GM12878 (cell line): ENCODE data around the gene PMPCA. TPM values are rescaled to one million over a fixed set of nuclear protein-coding genes. Genes with fewer than 3 reads are reported as not detected.

Experiments used
- ATAC-seq: fragments of 200-7000 bp; cut with Tn5 transposase; 3 replicates; pipeline ENCODE4 v1.9.1; 2020; ENCODE audit warnings: mild to moderate bottlenecking, moderate library complexity
- BruUV-seq: library from RNA; stranded (reverse); fragments of 400-500 nt; replicated peaks from 2 replicates; lab custom pipeline; 2021; lab: Mats Ljungman, UMichigan
- CTCF ChIA-PET: fragments of 300-600 bp; sonication (Branson Sonifier 250); formaldehyde crosslinking; extraction: SDS; loops from one replicate; lab custom pipeline; 2021; ENCODE audit warnings: inconsistent platforms; lab: Yijun Ruan, JAX
- POLR2A ChIA-PET: fragments of 350-600 bp; formaldehyde crosslinking; extraction: SDS; loops from one replicate; lab custom pipeline; 2021; ENCODE audit warnings: inconsistent platforms; lab: Charles Lee
- RAD21 ChIA-PET: fragments of 300-600 bp; sonication (Branson Sonifier 250); formaldehyde crosslinking; loops from one replicate; lab custom pipeline; 2023; ENCODE audit warnings: antibody characterized with exemption; ENCODE audit not compliant: unreplicated experiment; lab: Charles Lee
- SMC1A ChIA-PET: fragments of 300-600 bp; sonication (Branson Sonifier 250); formaldehyde crosslinking; loops from one replicate; lab custom pipeline; 2023; ENCODE audit not compliant: unreplicated experiment, uncharacterized antibody; lab: Charles Lee
- DNase-seq: peaks from one replicate; pipeline ENCODE4 v3.0.0-alpha.2; 2011; ENCODE audit warnings: low read depth, low spot score
- FAIRE-seq: peaks from 3 replicates; lab custom pipeline; 2011; peaks lifted over from hg19 to GRCh38; lab: Jason Lieb, UNC
- H2AFZ ChIP-seq: 2 replicates; pipeline ENCODE4 v1.6.0; 2011; ENCODE audit warnings: low read depth, low read length, control low read depth; ENCODE audit not compliant: control insufficient read depth
- H3K27ac ChIP-seq: 2 replicates; pipeline ENCODE4 v1.5.1; 2011; ENCODE audit warnings: control low read depth; ENCODE audit not compliant: control insufficient read depth, insufficient read depth
- H3K27me3 ChIP-seq, 2 experiments: replicated peaks in 1 of 2; 2 replicates each; pipeline versions ENCODE4 v1.6.0 to v1.6.1; 2011; ENCODE audit warnings: low read length in 1 of 2; ENCODE audit not compliant: control insufficient read depth in 2 of 2, insufficient read depth in 2 of 2
- H3K36me3 ChIP-seq, 2 experiments: 2 replicates each; pipeline ENCODE4 v1.5.1; 2011; ENCODE audit warnings: low read length in 1 of 2; ENCODE audit not compliant: control insufficient read depth in 2 of 2, insufficient read depth in 2 of 2
- H3K4me1 ChIP-seq: 2 replicates; pipeline ENCODE4 v1.6.1; 2011; ENCODE audit warnings: mild to moderate bottlenecking, low read length, moderate library complexity, mixed read lengths; ENCODE audit not compliant: control insufficient read depth, insufficient read depth
- H3K4me2 ChIP-seq: 2 replicates; pipeline ENCODE4 v1.6.0; 2011; ENCODE audit warnings: control low read depth; ENCODE audit not compliant: control insufficient read depth, insufficient read depth
- H3K4me3 ChIP-seq: fragments of 200-600 bp; sonication (generic); 2 replicates; pipeline ENCODE4 v1.5.1; 2016
- H3K79me2 ChIP-seq: 2 replicates; pipeline ENCODE4 v1.6.0; 2011; ENCODE audit warnings: low read length; ENCODE audit not compliant: control insufficient read depth, insufficient read depth
- H3K9ac ChIP-seq: 2 replicates; pipeline ENCODE4 v1.8.0; 2011; ENCODE audit warnings: low read length, control low read depth, mixed read lengths; ENCODE audit not compliant: control insufficient read depth, insufficient read depth
- H3K9me3 ChIP-seq: replicated peaks from 3 replicates; pipeline ENCODE4 v1.5.1; 2011; ENCODE audit warnings: mild to moderate bottlenecking, low read length; ENCODE audit not compliant: control insufficient read depth, insufficient read depth
- H4K20me1 ChIP-seq: 2 replicates; pipeline ENCODE4 v1.6.0; 2011; ENCODE audit not compliant: control insufficient read depth, insufficient read depth
- BMI1 ChIP-seq: fragments of 450-650 bp; IDR thresholded peaks from 2 replicates; pipeline ENCODE4 v1.6.1; 2016; ENCODE audit warnings: mild to moderate bottlenecking, moderate library complexity, borderline replicate concordance
- CBX5 ChIP-seq: sonication (generic); IDR thresholded peaks from 2 replicates; pipeline ENCODE4 v1.6.1; 2016; ENCODE audit warnings: low read depth, moderate library complexity, mild to moderate bottlenecking, inconsistent platforms
- CUX1 ChIP-seq: IDR thresholded peaks from 2 replicates; pipeline ENCODE4 v1.6.1; 2012; ENCODE audit warnings: improper control_type of control experiment, low read depth, low read length; ENCODE audit not compliant: insufficient replicate concordance
- HCFC1 ChIP-seq: fragments of 150-350 bp; IDR thresholded peaks from 2 replicates; pipeline ENCODE4 v1.6.1; 2014; ENCODE audit warnings: low read length
- SIN3A ChIP-seq: IDR thresholded peaks from 2 replicates; pipeline ENCODE4 v1.6.1; 2012; ENCODE audit warnings: low read depth, low read length, improper control_type of control experiment
- SREBF1 ChIP-seq: IDR thresholded peaks from 2 replicates; pipeline ENCODE4 v1.6.1; 2012; ENCODE audit warnings: mild to moderate bottlenecking, low read length
- ZNF207 ChIP-seq: fragments of 450-650 bp; IDR thresholded peaks from 2 replicates; pipeline ENCODE4 v1.6.1; 2014; ENCODE audit warnings: antibody characterized with exemption, mild to moderate bottlenecking, borderline replicate concordance
- ZNF24 ChIP-seq: fragments of 450-650 bp; IDR thresholded peaks from 2 replicates; pipeline ENCODE4 v1.6.1; 2017; ENCODE audit warnings: antibody characterized with exemption, mild to moderate bottlenecking
- WGBS: methylation state at CpG from one replicate; pipeline ENCODE4 v1.1.6; 2016; ENCODE audit warnings: low lambda C conversion rate; ENCODE audit not compliant: insufficient replicate concordance, insufficient coverage; ENCODE audit errors: missing lambda C conversion rate; 5-methylcytosine and 5-hydroxymethylcytosine counted together
- in situ Hi-C: fragments of 300-500 bp; cut with MboI; formaldehyde crosslinking; loops from 9 replicates; pipeline ENCODE4 v1.14.3; 2018; ENCODE audit warnings: mixed read lengths
- intact Hi-C: fragments of 100-400 bp; cut with micrococcal nuclease; formaldehyde crosslinking; loops from one replicate; pipeline ENCODE4 v1.14.2; 2022; ENCODE audit not compliant: unreplicated experiment
- polyA plus RNA-seq, 11 experiments: library from polyadenylated mRNA; depleted of rRNA in 4 of 11; unstranded in 6 of 11; stranded (reverse) in 5 of 11; fragments of >200 nt; fragmentation: Nextera tagmentation in 4 of 11; fragmentation: Illumina TruSeq in 1 of 11; extraction: Ambion mirVana in 4 of 11; extraction: Trizol in 1 of 11; gene quantifications; 1 replicate in 1 of 11; 2 replicates in 10 of 11; pipeline versions ENCODE4 v1.2.1 to v1.2.3, GENCODE V29; 2011 to 2016; ENCODE audit warnings: inconsistent platforms in 2 of 11, missing spikeins in 2 of 11, low read depth in 1 of 11
- total RNA-seq, 4 experiments: library from RNA; depleted of rRNA in 3 of 4; stranded (reverse); fragments of >200 nt in 3 of 4; fragmentation: Illumina TruSeq in 1 of 4; extraction: Trizol in 1 of 4; gene quantifications; 2 replicates each; pipeline versions ENCODE4 v1.2.1 to v1.2.3, GENCODE V29; 2013 to 2021
- TF ChIP-seq, protein P1 (sequence below): fragments of 450-650 bp; formaldehyde crosslinking; IDR thresholded peaks from 2 replicates; pipeline ENCODE4 v1.5.0; 2022; ENCODE audit warnings: mild to moderate bottlenecking, missing genetic modification characterization
- TF ChIP-seq, protein P2 (sequence below): fragments of 150-350 bp; IDR thresholded peaks from 2 replicates; pipeline ENCODE4 v1.6.1; 2016; ENCODE audit warnings: low read depth, low read length

Gene PMPCA
- total and polyA plus RNA-seq, 10 of the 15 experiments (the other 5 are each of a cell fraction or from before 2014, with no cell fraction given) = 8.1 to 137 (median 75.7) TPM

DNA sequence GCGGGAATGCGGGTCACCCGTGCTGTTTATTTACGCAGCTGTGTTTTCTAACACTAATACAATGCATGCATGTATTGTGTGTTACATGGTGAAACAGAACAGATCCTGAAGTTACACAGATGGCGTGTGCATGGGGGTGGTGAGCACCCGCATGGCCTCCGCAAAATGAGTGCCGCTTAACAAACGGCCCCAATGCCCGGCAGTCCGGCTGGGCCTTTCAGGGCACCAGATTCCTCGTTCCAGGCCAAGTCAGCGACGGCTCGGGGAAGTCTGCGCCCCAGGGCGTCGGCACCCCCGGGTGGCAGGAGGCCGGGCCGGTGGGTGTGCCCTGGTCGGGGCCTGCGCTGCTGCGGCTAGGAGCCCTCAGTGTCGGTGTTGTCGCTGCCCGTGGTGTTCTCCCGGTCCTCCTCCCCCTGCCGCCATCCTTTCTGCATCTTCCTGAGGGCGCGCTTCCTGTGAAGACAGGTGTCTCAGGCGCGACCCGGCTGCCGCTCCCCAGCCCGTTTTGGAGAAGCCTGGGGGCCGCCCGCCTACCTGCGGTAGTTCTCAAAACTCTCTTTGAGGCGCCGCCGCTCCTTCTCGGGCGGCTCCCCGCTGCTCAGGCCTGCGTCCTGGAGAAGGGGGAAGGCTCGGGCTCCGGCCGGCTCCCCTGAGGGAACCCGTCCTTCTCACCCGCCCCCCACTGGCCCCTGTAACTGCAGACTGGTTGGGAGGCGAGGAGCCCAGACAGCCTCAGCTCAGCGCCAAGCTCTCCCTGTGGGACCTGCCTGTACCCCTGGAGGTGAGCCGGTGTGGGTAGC, 46.3 kb upstream of the PMPCA start:
- Histone ChIP-seq H3K4me2 (peak overlapping the region; percentile 62), H2AFZ (peak overlapping the region; percentile 60; the same call in 1 of the 2 replicates), H3K9me3 (no peaks in the 10 kb centered on the region; the same call in 2 of the 3 replicates), H3K79me2 (no peaks in the 10 kb centered on the region), H4K20me1 (no peaks in the 10 kb centered on the region), H3K27me3 (no peaks in the 10 kb centered on the region), H3K36me3 (no peaks in the 10 kb centered on the region), H3K4me1 (peaks cover 10% of the 10 kb centered on the region), H3K9ac (no peak overlapping the region), H3K4me3 (peak overlapping the region; percentile 42; the same call in 1 of the 2 replicates), H3K27ac (no peak overlapping the region)
- ChIA-PET SMC1A (interaction anchor here (1.3 kb wide), 1 partner anchor 194 kb away, joined by 3 read pairs; no protein-coding TSS in a partner anchor), POLR2A (interaction anchor here (1.2 kb wide), 1 partner anchor 40 kb away, joined by 10 read pairs; no protein-coding TSS in a partner anchor), RAD21 (interaction anchor here (1.2 to 1.6 kb wide), 4 partner anchors 8 to 51 kb away, joined by 4 to 8 read pairs (median 6); no protein-coding TSS in a partner anchor), CTCF (interaction anchor here (1.2 to 1.6 kb wide), 5 partner anchors 9 to 79 kb away, joined by 3 to 10 read pairs (median 5); no protein-coding TSS in a partner anchor)
- ATAC-seq = no peak
- TSS peak; percentile 82 for BruUV-seq
- TF ChIP-seq ZNF207 = 0 out of 2 replicates have a peak, but pooled peaks have one; percentile 10
- no peak for TF ChIP-seq SREBF1
- TF ChIP-seq CUX1 = no peak
- TF ChIP-seq ZNF24 = no peak
- no peak for TF ChIP-seq SIN3A
- TF ChIP-seq CBX5 = 0 out of 2 replicates have a peak, but pooled peaks have one; percentile 5
- TF ChIP-seq, protein P1, sequence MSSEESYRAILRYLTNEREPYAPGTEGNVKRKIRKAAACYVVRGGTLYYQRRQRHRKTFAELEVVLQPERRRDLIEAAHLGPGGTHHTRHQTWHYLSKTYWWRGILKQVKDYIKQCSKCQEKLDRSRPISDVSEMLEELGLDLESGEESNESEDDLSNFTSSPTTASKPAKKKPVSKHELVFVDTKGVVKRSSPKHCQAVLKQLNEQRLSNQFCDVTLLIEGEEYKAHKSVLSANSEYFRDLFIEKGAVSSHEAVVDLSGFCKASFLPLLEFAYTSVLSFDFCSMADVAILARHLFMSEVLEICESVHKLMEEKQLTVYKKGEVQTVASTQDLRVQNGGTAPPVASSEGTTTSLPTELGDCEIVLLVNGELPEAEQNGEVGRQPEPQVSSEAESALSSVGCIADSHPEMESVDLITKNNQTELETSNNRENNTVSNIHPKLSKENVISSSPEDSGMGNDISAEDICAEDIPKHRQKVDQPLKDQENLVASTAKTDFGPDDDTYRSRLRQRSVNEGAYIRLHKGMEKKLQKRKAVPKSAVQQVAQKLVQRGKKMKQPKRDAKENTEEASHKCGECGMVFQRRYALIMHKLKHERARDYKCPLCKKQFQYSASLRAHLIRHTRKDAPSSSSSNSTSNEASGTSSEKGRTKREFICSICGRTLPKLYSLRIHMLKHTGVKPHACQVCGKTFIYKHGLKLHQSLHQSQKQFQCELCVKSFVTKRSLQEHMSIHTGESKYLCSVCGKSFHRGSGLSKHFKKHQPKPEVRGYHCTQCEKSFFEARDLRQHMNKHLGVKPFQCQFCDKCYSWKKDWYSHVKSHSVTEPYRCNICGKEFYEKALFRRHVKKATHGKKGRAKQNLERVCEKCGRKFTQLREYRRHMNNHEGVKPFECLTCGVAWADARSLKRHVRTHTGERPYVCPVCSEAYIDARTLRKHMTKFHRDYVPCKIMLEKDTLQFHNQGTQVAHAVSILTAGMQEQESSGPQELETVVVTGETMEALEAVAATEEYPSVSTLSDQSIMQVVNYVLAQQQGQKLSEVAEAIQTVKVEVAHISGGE (CRISPR knock-in tag) = no peak
- TF ChIP-seq, protein P2, sequence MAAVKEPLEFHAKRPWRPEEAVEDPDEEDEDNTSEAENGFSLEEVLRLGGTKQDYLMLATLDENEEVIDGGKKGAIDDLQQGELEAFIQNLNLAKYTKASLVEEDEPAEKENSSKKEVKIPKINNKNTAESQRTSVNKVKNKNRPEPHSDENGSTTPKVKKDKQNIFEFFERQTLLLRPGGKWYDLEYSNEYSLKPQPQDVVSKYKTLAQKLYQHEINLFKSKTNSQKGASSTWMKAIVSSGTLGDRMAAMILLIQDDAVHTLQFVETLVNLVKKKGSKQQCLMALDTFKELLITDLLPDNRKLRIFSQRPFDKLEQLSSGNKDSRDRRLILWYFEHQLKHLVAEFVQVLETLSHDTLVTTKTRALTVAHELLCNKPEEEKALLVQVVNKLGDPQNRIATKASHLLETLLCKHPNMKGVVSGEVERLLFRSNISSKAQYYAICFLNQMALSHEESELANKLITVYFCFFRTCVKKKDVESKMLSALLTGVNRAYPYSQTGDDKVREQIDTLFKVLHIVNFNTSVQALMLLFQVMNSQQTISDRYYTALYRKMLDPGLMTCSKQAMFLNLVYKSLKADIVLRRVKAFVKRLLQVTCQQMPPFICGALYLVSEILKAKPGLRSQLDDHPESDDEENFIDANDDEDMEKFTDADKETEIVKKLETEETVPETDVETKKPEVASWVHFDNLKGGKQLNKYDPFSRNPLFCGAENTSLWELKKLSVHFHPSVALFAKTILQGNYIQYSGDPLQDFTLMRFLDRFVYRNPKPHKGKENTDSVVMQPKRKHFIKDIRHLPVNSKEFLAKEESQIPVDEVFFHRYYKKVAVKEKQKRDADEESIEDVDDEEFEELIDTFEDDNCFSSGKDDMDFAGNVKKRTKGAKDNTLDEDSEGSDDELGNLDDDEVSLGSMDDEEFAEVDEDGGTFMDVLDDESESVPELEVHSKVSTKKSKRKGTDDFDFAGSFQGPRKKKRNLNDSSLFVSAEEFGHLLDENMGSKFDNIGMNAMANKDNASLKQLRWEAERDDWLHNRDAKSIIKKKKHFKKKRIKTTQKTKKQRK = no peak
- no peak for TF ChIP-seq HCFC1
- no peak for TF ChIP-seq BMI1
- in situ Hi-C loops (no loop called here), intact Hi-C loops (no loop called here)
- 62% methylated on average over 30 of the region's 54 CpGs for WGBS
- FAIRE-seq = no peak
- DNase-seq = no peak
